ENCODE measurements around the gene CCL22. TPM values are rescaled to one million over a fixed set of nuclear protein-coding genes. Genes with fewer than 3 reads are reported as not detected.
"Not testable (repeated sequence)": the region's sequence is repeated elsewhere in the genome, so short reads cannot be mapped to it uniquely, and the experiment has no call there.

Gene CCL22
- total RNA-seq, 1 donor from 2014 or later = not detected

DNA sequence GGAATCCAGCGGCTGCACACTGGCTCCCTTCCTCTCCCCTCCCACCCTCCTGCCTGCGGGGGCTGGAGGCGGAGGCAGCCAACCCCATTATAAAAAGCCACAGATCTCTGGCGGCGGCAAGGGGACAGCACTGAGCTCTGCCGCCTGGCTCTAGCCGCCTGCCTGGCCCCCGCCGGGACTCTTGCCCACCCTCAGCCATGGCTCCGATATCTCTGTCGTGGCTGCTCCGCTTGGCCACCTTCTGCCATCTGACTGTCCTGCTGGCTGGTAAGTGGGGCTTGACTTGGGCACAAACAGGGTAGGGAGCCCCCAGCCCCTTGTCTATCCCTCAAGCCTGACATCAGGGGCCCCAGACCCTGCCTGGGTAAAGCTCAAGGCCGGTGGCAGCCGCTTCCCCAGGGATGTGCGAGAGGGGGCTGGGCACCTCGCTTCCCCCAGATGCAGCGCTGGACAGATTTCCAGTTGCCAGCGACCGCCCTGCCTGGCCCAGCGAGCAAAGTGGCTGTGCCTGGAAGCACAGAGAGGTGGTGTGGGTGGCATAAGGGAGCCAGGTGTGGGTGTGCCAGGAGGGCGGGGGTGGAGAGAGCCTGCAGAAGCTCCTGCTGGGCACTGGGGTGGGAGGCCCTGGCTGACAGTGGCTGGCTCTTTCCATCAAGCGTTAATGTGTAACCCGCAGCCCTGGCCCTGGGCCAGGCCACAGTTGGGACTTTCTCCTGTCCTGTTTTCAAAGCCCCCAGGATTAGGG lies 14.0 kb downstream of the CCL22 start, which contains the start of gene CX3CL1:
TSS of gene CX3CL1 (plus strand) at position 119 of the 745 bp plus-strand sequence. CDS start at position 198, 79 bp downstream.
- DNase-seq (peak; percentile 67), ATAC-seq (ENCODE audit: poor library complexity) (peak; percentile 84)
- intact Hi-C loops (cut with DNase I) = loop anchor here (5.0 kb wide), 1 partner anchor 70 kb away; no protein-coding TSS in a partner anchor

- no peak for ATAC-seq (ENCODE audit: poor library complexity)
- intact Hi-C loops (cut with DNase I) = loop anchor here (5.0 kb wide), 1 partner anchor 71 kb away; no protein-coding TSS in a partner anchor
- DNase-seq = no peak
Measured at GRCh38 chr16:57373117-57373947, 14.7 kb downstream of the CCL22 start.

DNA sequence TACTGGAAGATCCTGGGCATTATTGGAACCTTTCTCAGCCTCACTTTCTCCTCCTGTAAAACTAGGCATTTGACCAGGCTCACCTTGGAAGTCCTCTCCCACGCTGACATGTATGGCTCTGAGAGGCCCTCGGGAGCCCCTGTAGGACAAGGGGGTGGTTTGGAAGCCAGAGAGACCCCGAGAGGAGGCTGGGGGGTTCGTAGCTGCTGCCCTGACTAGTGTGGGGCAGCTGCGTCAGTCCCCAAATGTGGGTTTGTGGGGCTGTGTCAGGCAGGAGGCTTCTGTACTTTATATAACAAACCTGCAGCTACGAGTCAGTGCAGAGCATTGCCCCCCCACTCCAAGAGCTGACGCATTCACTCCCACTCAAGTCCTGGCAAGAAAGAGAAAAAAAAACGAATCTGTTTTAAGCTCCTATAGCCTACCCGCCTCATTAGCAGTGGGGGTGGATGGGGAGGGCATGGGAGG lies 15.5 kb downstream of the CCL22 start:
- intact Hi-C loops (cut with DNase I) = loop anchor here (5.0 kb wide), 1 partner anchor 72 kb away; no protein-coding TSS in a partner anchor

DNA sequence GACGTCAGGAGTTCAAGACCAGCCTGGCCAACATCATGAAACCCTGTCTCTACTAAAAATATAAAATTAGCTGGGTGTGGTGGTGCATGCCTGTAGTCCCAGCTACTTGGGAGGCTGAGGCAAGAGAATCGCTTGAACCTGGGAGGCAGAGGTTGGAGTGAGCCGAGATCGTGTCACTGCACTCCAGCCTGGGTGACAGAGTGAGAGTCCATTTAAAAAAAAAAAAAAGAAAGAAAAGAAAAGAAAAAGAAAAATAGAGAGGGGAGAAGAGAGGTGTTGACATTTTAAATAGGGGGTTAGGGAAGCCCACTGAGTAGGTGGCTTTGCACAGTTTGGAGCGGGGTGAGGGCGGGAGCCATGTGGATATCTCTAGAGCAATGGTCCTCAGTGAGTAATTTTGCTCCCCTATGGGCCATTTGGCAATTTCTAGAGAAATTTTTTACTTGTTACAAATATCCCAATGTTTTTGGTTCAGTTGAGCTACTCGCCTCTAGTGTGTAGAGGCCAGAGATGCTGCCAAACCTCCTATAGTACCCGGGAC lies 16.4 kb downstream of the CCL22 start:
- not testable (repeated sequence) for DNase-seq; ATAC-seq (ENCODE audit: poor library complexity)
- intact Hi-C loops (cut with DNase I) = loop anchor here (5.0 kb wide), 1 partner anchor 73 kb away; no protein-coding TSS in a partner anchor

More for the DNA sequence above, 15.5 kb downstream of the CCL22 start:
- DNase-seq = no peak
- no peak for ATAC-seq (ENCODE audit: poor library complexity)

DNA sequence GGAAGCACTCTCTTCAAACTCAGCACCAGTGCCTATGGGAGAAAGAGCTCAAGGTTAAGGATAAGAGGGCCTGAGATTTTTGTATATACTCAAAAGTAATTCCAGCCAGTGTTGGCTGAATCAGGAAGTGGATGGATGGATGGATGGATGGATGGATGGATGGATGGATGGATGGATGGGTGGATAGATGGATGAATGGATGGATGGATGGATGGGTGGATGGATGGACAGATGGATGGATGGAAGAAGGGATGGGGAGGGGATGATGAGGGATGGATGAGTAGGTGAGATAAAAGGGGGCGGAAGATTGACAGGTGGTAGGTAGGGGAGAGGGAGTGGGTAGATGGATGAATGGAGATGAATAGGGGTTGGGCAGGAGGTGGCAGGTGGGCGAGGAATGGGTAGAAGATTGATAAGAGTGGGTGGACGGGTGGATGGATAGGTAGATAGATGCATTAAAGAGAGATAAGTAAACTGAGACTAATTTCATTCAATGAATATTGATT lies 17.8 kb downstream of the CCL22 start:
- DNase-seq = no peak
- intact Hi-C loops (cut with DNase I) = no loop called here
- ATAC-seq (ENCODE audit: poor library complexity) = no peak

DNA sequence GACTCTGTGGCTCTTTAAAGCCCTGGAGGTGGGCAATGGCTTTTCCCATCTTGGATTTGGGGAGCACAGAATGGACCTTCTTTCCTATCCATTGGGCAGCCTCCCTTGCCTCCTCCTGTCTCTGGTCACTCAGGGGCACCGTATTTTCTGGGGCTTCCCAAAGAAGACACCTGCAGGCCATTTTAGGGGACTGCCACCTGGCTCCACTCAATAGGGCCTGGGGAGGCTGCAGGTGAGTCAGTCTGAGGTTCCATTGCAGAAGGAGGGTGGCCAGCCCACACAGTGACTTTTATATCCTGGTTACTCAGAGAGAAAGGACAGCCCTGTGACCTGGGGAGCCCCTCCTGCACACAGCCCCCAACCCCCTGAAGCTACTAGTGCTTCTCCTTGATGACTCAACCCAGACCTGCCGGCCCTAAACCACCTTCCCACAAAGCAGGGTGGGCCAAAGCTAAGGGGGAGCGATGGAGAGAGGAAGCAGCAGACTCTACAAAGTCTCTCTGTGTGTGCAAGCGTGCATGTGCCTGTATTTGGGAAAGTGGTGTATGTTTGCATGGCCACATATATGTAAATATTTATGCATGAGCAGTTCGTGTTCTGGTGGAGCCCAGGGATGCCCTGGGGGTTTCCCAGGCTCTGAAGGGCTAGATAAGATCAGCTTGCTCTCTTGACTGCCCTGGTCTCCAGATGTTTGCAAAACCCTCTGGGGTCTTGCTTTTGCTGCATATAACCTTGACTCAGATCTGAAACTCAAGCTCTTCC lies 18.7 kb downstream of the CCL22 start:
- DNase-seq = no peak
- intact Hi-C loops (cut with DNase I) = no loop called here
- ATAC-seq (ENCODE audit: poor library complexity) = no peak

DNA sequence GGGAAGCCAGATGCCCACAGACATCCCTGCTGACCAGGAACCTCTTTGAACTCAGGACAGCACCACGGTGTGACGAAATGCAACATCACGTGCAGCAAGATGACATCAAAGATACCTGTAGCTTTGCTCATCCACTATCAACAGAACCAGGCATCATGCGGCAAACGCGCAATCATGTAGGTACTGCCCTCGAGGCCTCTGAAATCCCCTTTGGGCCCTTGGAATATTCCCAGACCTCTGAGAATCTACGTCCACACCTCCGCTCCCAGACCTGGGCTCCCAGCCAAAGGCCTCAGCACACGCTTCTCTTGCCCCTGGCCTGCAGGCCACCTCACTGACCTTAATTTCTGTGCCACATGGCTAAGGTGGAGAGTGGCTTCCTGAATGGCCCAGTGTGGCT lies 21.0 kb downstream of the CCL22 start:
- ATAC-seq (ENCODE audit: poor library complexity) = no peak
- intact Hi-C loops (cut with DNase I) = no loop called here
- no peak for DNase-seq

DNA sequence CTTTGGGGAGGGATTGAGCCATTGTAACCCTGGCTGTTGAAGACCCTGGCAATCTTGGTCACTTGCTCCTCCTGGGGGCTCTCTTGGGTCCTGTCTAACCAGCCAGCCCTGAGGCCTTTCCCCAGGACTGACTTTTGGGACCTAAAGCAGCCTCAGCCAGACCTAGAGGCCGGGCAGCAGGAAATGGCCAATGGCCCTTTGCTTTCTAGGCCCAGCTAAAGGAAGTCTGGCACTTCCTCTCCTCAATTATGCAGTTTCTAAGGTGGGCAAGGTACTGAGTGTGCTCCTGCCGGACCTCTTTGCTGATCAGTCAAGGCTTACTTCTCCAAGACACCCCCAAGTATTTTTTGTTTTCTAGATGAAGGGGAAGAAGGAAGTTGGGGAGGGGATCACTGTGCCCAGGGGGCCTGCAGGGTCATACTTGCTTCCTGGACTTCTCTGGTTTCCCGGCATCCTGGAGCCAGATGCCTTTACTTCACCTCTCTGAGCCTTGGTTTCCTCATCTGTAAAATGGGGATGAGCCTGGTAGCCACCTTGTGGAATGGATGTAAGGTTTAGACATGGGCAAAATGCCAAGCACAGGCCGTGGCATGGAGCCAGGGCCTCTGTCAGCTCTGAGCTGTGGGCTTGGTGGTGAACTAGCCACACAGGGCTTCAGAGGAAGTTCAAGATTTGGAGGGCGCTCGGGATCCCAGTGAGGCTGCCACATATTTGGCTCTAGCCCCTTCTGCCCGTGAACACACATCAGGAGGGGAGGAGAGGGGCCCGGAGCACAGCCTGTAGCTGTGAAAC lies 22.3 kb downstream of the CCL22 start:
- ATAC-seq (ENCODE audit: poor library complexity) (no peak), DNase-seq (peak; percentile 70)
- intact Hi-C loops (cut with DNase I) = no loop called here

DNA sequence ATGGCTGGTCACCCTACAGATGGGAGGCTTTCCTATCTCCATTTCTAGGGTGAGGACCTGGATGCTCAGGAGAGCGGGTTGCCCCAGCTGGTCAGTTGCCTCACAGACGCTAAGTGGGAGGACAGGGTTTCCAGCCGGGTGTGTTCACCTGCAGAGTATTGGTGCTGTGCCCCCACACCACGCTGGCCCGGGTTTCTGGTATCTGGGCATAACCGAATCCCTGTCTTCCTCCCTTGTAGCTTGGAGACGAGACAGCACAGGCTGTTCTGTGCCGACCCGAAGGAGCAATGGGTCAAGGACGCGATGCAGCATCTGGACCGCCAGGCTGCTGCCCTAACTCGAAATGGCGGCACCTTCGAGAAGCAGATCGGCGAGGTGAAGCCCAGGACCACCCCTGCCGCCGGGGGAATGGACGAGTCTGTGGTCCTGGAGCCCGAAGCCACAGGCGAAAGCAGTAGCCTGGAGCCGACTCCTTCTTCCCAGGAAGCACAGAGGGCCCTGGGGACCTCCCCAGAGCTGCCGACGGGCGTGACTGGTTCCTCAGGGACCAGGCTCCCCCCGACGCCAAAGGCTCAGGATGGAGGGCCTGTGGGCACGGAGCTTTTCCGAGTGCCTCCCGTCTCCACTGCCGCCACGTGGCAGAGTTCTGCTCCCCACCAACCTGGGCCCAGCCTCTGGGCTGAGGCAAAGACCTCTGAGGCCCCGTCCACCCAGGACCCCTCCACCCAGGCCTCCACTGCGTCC lies 23.4 kb downstream of the CCL22 start:
- intact Hi-C loops (cut with DNase I) = no loop called here
- ATAC-seq (ENCODE audit: poor library complexity) (no peak), DNase-seq (no peak)

DNA sequence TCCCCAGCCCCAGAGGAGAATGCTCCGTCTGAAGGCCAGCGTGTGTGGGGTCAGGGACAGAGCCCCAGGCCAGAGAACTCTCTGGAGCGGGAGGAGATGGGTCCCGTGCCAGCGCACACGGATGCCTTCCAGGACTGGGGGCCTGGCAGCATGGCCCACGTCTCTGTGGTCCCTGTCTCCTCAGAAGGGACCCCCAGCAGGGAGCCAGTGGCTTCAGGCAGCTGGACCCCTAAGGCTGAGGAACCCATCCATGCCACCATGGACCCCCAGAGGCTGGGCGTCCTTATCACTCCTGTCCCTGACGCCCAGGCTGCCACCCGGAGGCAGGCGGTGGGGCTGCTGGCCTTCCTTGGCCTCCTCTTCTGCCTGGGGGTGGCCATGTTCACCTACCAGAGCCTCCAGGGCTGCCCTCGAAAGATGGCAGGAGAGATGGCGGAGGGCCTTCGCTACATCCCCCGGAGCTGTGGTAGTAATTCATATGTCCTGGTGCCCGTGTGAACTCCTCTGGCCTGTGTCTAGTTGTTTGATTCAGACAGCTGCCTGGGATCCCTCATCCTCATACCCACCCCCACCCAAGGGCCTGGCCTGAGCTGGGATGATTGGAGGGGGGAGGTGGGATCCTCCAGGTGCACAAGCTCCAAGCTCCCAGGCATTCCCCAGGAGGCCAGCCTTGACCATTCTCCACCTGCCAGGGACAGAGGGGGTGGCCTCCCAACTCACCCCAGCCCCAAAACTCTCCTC lies 24.1 kb downstream of the CCL22 start:
- intact Hi-C loops (cut with DNase I) = no loop called here
- ATAC-seq (ENCODE audit: poor library complexity) (no peak), DNase-seq (no peak)

GRCh38 chr16:57383276-57384247 lies 25.0 kb downstream of the CCL22 start:
- ATAC-seq (ENCODE audit: poor library complexity) (peak; percentile 20), DNase-seq (no peak)
- intact Hi-C loops (cut with DNase I) = no loop called here

GRCh38 chr16:57384248-57385070 lies 25.9 kb downstream of the CCL22 start:
- DNase-seq = no peak
- intact Hi-C loops (cut with DNase I) = no loop called here

DNA sequence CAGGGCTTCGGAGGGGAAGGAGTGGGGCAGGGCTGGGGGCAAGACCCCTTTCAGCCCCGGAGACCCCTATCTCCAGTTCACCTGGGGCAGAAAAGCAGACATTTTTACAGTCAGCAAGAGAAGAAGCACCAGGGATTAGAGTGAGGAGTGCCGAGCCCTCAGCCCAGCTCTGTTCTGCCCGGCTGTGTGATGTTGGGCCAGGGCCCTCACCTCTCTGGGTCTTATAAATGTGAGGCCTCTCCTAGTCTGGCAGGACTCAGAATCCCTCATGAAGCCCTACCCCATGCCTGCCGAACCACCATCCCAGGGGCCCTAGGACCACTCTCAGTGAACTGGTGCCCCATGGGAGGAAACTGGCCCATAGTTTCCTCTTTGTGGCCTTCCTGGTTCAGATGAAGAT lies 26.5 kb downstream of the CCL22 start:
- no peak for ATAC-seq (ENCODE audit: poor library complexity)
- no peak for DNase-seq
- intact Hi-C loops (cut with DNase I) = no loop called here

More at GRCh38 chr16:57384248-57385070, 25.9 kb downstream of the CCL22 start:
- ATAC-seq (ENCODE audit: poor library complexity) = peak; percentile 28

- DNase-seq (no peak), ATAC-seq (ENCODE audit: poor library complexity) (no peak)
- intact Hi-C loops (cut with DNase I) = no loop called here
Measured at GRCh38 chr16:57386381-57386951, 27.9 kb downstream of the CCL22 start.

Measured in Right ventricle myocardium superior (tissue), 1 donor.